ENCODE results near the gene FAM25G.
"Not testable (repeated sequence)": the region's sequence is repeated elsewhere in the genome, so short reads cannot be mapped to it uniquely, and the experiment has no call there.

Gene FAM25G

DNA sequence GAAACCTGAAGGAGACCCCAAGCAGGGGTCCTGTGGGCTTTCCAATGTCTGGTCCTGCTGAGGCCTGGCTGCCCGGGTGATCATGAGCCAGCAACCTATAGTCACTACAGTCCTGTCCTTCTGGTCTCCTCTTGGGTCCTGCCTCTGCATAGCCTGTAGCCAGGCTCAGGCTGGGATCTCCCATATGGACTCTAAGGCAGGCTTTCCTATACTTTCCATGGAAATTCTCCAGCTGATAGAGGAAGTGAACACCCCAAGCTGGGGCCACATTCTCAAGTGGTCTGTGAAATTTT is 34.0 kb downstream of the FAM25G start:
- H3F3A ChIP-seq (ENCODE audit: insufficient read depth), result no peaks in the 10 kb centered on the region
- TF ChIP-seq, protein P1, sequence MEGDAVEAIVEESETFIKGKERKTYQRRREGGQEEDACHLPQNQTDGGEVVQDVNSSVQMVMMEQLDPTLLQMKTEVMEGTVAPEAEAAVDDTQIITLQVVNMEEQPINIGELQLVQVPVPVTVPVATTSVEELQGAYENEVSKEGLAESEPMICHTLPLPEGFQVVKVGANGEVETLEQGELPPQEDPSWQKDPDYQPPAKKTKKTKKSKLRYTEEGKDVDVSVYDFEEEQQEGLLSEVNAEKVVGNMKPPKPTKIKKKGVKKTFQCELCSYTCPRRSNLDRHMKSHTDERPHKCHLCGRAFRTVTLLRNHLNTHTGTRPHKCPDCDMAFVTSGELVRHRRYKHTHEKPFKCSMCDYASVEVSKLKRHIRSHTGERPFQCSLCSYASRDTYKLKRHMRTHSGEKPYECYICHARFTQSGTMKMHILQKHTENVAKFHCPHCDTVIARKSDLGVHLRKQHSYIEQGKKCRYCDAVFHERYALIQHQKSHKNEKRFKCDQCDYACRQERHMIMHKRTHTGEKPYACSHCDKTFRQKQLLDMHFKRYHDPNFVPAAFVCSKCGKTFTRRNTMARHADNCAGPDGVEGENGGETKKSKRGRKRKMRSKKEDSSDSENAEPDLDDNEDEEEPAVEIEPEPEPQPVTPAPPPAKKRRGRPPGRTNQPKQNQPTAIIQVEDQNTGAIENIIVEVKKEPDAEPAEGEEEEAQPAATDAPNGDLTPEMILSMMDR (IDR thresholded peaks at IDR 0.05; ENCODE audit: insufficient read depth, low read length, poor library complexity, severe bottlenecking), result no peak
- TF ChIP-seq EZH2phosphoT487 (conservative IDR thresholded peaks at IDR 0.05; ENCODE audit: low read length), result no peak
- no peaks in the 10 kb centered on the region for H3K27me3 ChIP-seq (ENCODE audit: low read length)
- no peaks in the 10 kb centered on the region for H3K36me3 ChIP-seq (ENCODE audit: low read length)
- H3K9ac ChIP-seq (ENCODE audit: low read length), result no peak overlapping the region
- H3K9me2 ChIP-seq (replicated peaks; ENCODE audit: insufficient read depth, low read length), result no peaks in the 10 kb centered on the region
- no peaks in the 10 kb centered on the region for H4K20me1 ChIP-seq (ENCODE audit: low read depth, low read length)
- no peaks in the 10 kb centered on the region for H3K79me2 ChIP-seq (ENCODE audit: insufficient read depth, low read length)
- H3K4me3 ChIP-seq (ENCODE audit: insufficient read depth, low read length, poor library complexity, severe bottlenecking), result no peak overlapping the region
- no peak overlapping the region for H3K27ac ChIP-seq (ENCODE audit: low read depth, low read length)
- H3K4me2 ChIP-seq (ENCODE audit: low read depth, low read length, poor library complexity, severe bottlenecking), result no peak overlapping the region
- H3K9me3 ChIP-seq (ENCODE audit: insufficient read depth, low read length), result no peaks in the 10 kb centered on the region
- no peak overlapping the region for H2AFZ ChIP-seq (ENCODE audit: low read depth, low read length, severe bottlenecking)

DNA sequence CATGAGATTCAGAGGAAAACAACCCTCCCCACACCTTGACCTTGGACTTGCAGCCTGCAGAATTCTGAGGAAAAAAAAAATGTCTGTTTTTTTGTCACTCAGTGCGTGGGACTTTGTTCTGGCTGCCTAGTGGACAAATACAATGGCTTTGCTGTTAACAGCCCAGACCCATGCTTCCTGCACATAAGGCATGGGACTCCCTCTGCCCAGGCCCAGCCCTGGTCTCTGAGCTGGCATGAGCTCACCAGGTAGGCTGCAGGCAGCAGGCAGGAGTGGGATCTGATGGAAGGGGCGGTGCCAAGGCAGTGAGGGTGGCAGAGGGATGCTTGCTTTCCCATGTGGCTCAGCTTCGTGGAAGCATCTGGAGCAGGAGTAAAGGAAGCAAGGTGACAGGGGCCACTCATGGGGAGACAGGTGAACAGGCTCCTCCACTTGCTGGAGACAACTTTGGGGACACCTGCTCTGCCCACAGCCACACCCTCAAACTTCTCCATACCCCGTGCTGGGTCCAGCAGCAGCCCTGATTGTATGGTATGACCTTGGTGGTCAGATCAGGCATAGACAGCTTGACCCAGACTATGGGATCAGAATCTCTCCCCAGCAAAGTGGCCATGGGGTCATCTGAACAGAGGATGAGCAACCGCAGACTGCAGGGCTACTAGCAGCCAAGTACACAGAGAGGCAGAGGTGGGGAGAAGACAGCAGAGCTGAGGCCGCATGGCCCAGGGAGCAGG is 34.5 kb downstream of the FAM25G start:
- H3K4me2 ChIP-seq (ENCODE audit: low read depth, low read length, poor library complexity, severe bottlenecking), result no peak overlapping the region
- no peaks in the 10 kb centered on the region for H3F3A ChIP-seq (ENCODE audit: insufficient read depth)
- no peaks in the 10 kb centered on the region for H3K36me3 ChIP-seq (ENCODE audit: low read length)
- H3K4me3 ChIP-seq (ENCODE audit: insufficient read depth, low read length, poor library complexity, severe bottlenecking), result no peak overlapping the region
- no peak overlapping the region for H2AFZ ChIP-seq (ENCODE audit: low read depth, low read length, severe bottlenecking)
- TF ChIP-seq, protein P1 (IDR thresholded peaks at IDR 0.05; ENCODE audit: insufficient read depth, low read length, poor library complexity, severe bottlenecking), result no peak
- no peak for TF ChIP-seq EZH2phosphoT487 (conservative IDR thresholded peaks at IDR 0.05; ENCODE audit: low read length)
- no peaks in the 10 kb centered on the region for H4K20me1 ChIP-seq (ENCODE audit: low read depth, low read length)
- no peaks in the 10 kb centered on the region for H3K9me2 ChIP-seq (replicated peaks; ENCODE audit: insufficient read depth, low read length)
- no peak overlapping the region for H3K27ac ChIP-seq (ENCODE audit: low read depth, low read length)
- H3K9ac ChIP-seq (ENCODE audit: low read length), result no peak overlapping the region
- no peaks in the 10 kb centered on the region for H3K79me2 ChIP-seq (ENCODE audit: insufficient read depth, low read length)
- H3K9me3 ChIP-seq (ENCODE audit: insufficient read depth, low read length), result no peaks in the 10 kb centered on the region
- no peaks in the 10 kb centered on the region for H3K27me3 ChIP-seq (ENCODE audit: low read length)

- H3K9me3 ChIP-seq (ENCODE audit: insufficient read depth, low read length), result no peaks in the 10 kb centered on the region
- TF ChIP-seq EZH2phosphoT487 (conservative IDR thresholded peaks at IDR 0.05; ENCODE audit: low read length), result no peak
- TF ChIP-seq, protein P1 (IDR thresholded peaks at IDR 0.05; ENCODE audit: insufficient read depth, low read length, poor library complexity, severe bottlenecking), result no peak
- no peak overlapping the region for H3K4me3 ChIP-seq (ENCODE audit: insufficient read depth, low read length, poor library complexity, severe bottlenecking)
- H3K4me2 ChIP-seq (ENCODE audit: low read depth, low read length, poor library complexity, severe bottlenecking), result no peak overlapping the region
- no peaks in the 10 kb centered on the region for H3K36me3 ChIP-seq (ENCODE audit: low read length)
- no peaks in the 10 kb centered on the region for H3K79me2 ChIP-seq (ENCODE audit: insufficient read depth, low read length)
- no peak overlapping the region for H3K9ac ChIP-seq (ENCODE audit: low read length)
- H3K9me2 ChIP-seq (replicated peaks; ENCODE audit: insufficient read depth, low read length), result no peaks in the 10 kb centered on the region
- H3F3A ChIP-seq (ENCODE audit: insufficient read depth), result no peaks in the 10 kb centered on the region
- H3K27ac ChIP-seq (ENCODE audit: low read depth, low read length), result no peak overlapping the region
- H4K20me1 ChIP-seq (ENCODE audit: low read depth, low read length), result no peaks in the 10 kb centered on the region
- H2AFZ ChIP-seq (ENCODE audit: low read depth, low read length, severe bottlenecking), result no peak overlapping the region
- H3K27me3 ChIP-seq (ENCODE audit: low read length), result no peaks in the 10 kb centered on the region
Observed at GRCh38 chr10:47456079-47456785, 35.3 kb downstream of the FAM25G start.

DNA sequence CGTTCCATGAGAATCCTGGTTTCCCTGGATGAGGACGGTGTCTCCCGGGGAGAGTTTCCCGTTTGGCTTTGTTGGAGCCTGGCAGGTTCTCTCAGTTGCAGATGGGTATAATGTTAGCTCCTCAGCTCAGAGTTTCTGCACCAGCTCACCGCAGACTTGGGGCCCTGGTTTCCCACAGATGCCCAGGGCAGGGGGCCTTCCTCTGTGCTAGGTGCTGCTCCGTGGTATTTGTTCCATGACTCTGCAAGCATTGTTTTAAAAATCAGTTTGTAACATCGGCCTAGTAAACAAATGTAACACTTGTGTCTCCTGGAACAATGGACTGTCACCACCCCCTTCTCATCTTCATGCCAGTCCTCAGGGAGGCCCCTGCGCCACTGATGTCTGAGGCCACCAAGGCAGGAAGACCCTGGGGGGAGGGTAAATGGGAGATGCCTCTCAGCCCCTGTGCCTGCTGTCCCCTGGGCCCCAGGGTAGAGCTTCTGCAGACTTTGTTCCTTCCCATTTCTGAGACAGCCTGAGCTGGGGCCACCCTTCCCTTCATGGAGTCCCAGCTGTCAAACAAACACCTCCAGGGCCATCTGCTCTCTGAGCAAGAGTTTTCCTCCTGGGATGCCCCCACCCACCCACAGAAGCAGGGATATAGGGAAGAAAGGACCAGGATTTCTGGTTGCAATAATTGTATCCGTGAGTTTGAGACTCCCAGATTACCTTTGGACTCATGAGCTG is 36.0 kb downstream of the FAM25G start:
- not testable (repeated sequence) for H4K20me1 ChIP-seq (ENCODE audit: low read depth, low read length); H3K9ac ChIP-seq (ENCODE audit: low read length); H3F3A ChIP-seq (ENCODE audit: insufficient read depth); H3K9me3 ChIP-seq (ENCODE audit: insufficient read depth, low read length); H3K27ac ChIP-seq (ENCODE audit: low read depth, low read length); H3K27me3 ChIP-seq (ENCODE audit: low read length); H3K4me2 ChIP-seq (ENCODE audit: low read depth, low read length, poor library complexity, severe bottlenecking); H3K4me3 ChIP-seq (ENCODE audit: insufficient read depth, low read length, poor library complexity, severe bottlenecking); H3K9me2 ChIP-seq (replicated peaks; ENCODE audit: insufficient read depth, low read length); H3K36me3 ChIP-seq (ENCODE audit: low read length); H3K79me2 ChIP-seq (ENCODE audit: insufficient read depth, low read length); H2AFZ ChIP-seq (ENCODE audit: low read depth, low read length, severe bottlenecking)
